GM18519 (cell line): ENCODE measurements around the gene PDP2.

Experiments used
- ATAC-seq: cut with Tn5 transposase; IDR thresholded peaks from one replicate; pipeline ENCODE4 v1.9.1; 2021; ENCODE audit warnings: mild to moderate bottlenecking, moderate library complexity; ENCODE audit not compliant: unreplicated experiment, low FRiP score

PDP2 gene

DNA sequence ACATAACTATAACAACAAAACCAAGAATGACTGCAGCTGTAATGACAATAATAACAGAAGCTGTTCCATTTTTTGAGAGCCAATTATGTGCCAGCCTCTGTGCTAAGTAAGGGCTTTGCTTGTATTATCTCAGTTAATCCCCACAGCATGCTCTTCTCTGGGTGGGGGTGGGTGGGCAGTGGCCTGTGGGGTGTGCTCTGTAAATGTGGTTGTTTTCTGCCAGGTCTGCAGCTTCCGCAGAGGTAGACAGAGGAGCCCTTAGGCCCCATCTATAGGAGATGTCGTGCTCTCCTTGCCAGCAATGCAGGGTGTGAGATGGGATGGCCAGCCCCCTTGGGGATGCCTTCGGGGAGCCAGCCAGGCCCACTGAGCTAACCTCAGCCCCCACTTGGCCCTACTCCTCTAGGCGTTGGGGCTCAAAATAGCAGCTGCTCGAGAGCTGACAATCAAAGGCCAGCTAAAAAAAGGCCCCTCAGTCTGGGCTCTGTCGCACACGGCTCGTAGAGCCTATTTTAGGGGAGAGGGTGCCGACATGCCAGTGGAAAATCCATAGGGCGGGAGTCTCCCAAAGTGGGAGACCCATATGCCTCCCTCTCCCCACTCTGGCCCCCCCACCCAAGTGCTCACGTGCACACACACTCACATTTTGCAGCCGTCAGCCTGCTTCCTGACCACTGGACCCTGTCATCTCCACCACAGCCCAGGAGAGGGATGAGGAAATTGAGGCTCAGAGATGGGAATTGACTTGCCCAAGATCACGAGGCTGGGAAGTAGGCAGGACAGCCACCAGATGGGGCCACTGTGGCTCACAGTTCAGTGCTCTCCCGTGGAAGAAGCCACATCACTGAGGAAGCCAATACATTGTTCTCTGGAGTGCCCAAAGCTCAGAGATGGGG lies 22.6 kb downstream of the PDP2 start:
- ATAC-seq: no peak

GRCh38 chr16:66903544-66904427 lies 23.5 kb downstream of the PDP2 start:
- ATAC-seq: no peak

- no peak for ATAC-seq
Measured at GRCh38 chr16:66904428-66904845, 24.1 kb downstream of the PDP2 start.

GRCh38 chr16:66904846-66905632 lies 24.7 kb downstream of the PDP2 start:
- no peak for ATAC-seq

GRCh38 chr16:66905633-66906539 lies 25.6 kb downstream of the PDP2 start:
- ATAC-seq: no peak

DNA sequence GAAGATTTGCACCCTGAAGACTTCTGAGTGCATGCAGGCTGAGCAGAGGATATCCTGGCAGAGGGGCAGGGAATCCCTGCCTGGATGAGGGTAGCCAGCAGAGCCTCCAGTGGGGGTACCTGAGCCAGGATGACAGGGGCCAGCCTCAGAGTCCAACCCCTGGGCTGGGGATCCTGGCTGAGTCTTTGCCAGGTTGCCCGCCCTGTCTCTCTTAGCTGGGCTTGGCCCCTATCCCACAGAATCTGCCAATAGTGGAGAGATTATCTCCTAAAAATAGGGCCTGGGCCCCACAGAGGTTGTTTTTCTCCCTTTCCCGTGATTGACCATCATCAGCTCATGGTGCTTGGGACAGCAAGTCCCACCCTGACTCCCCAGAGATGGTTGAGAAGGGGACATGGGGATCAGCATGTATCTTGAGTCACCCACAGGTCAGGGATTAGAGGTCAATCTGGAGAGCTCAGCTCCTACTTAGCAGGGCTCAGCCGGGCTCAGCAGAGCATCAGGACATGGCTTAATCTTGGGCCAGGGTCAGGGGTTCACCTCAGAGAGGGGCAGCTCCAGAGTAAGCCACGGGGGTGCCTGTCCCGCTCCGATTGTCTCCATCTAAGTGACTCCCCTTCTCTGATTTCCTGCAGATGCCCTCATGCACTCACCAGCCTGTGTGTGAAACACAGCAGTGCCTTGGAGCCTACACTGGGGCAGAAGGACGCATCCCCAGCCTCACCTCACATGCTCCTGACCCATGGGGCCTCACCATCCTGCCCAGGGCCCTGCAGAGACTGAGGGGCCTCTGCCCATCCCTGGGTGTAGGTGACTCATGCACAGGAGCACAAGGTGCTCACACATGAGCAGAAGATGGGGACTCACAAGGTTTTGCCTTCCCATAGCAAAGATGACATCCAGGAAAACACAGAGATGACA lies 26.9 kb downstream of the PDP2 start:
- ATAC-seq: no peak

DNA sequence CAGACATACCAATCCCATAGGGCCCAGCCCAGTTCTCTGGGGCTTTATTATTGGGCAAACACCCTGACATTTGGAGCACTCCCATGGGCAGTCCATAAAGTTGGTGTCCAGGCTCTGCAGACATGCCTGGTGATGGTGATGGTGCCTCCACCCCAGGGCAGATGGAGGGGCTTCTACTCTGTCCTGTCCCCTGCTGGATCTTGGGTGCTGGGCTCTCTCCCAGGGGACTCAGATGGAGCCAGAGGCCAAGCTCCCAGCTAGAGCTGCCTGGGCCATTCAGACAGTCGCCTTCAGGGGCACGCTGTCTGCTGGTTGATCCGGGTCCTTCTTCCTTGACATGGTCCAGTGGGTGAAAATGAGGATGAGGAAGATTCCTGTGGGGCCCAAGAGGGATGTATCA lies 27.8 kb downstream of the PDP2 start:
- ATAC-seq: no peak

- ATAC-seq: no peak
Measured at GRCh38 chr16:66908762-66909559, 28.6 kb downstream of the PDP2 start.

DNA sequence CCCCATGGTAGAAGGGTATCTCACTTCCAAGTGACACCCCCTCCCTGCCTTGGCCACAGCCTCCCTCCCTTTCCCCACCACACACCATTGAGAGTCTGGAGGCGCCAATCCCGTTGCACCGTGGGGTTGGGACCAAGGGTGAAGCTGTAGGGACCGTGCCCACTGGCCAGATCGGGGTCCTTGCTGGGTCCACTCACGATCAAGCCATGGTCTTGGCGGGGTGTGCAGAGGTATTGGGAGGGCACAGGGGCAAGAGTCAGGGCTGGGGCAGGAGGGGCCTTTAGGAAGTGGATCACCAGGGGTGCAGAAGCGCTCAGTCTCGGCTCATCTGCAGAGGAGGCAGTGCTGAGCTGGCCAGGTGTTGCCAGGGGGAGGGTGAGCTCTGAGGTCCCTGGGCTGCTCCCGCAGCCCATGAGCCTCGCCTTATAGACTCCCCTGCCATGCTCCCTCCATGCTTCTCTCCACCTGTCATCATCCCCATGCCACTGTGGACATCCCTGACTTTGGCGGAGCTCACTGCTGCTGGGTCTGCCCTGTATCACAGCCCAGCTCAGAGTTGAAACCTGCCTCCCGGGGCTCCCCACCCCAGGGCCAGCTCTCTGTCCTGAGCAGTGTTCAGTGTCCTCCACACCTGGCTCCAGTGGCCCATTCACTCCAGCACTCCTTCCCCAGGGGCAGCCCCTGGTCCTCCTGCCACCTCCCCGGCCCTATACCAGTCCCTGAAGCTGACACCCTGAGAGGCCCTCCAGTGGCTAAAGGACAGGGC lies 30.0 kb downstream of the PDP2 start:
- ATAC-seq: no peak

DNA sequence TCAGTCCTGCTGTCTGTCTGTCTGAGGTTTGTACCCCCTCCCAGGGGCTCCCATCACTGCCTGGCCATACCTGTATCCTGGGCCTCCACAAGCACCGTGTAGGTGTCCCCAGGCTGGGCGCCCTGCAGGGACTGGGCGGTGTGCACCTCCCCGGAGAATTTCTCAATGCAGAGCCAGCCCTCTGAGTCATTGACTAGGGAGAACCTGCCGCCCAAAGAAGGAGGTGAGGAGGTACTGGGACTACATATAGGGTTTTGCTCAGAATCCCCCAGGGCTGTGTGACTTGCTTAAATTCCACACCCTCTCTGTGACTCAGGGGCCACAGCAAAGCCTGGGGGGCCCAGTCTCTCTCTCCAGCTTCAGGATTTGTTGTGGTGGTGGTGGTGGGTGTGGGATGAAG lies 30.8 kb downstream of the PDP2 start:
- no peak for ATAC-seq

- ATAC-seq: no peak
Measured at GRCh38 chr16:66911801-66912200, 31.5 kb downstream of the PDP2 start.

GRCh38 chr16:66913081-66913480 lies 32.8 kb downstream of the PDP2 start:
- ATAC-seq: no peak

DNA sequence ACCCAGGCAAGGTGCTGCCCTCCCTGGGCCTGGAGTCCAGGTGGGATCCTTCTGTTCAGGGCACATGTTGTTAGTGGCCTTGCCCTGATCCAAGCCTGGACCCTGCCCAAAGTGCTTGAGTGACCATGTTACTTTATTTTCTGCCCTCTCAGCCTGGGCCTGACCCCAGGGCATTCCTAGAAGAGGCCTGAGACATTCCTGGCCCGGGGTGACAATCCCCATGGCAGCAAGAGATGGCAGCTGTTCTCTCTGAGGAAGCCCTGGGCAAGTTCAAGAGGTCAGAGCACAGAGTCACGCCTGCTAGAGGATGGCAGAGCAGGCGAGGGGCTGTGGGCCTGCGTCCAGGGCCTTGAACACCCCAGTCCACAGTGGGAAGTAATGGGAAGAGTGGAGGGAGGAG lies 33.4 kb downstream of the PDP2 start:
- ATAC-seq: no peak

GRCh38 chr16:66914541-66914940 lies 34.2 kb downstream of the PDP2 start:
- ATAC-seq: no peak

DNA sequence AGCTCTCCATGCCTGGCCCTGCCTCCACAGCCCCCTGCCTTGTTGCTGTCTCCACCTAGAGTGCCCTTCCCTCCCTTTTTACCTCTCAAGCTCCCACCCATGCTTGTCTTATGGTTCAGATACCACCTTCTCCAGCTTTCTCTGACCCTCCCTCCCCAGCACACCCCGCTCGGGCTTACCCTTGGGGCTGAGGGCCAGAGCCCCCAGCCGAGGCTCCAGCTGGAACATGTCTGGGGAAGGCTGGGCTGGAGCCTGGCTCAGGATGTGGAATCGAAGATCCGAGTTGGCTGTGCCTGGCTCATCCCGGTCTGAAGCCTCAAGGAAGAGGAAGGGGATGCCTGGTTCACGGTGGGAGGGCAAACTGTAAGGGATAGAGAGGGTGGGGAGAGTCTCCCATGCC lies 34.7 kb downstream of the PDP2 start:
- ATAC-seq: no peak

DNA sequence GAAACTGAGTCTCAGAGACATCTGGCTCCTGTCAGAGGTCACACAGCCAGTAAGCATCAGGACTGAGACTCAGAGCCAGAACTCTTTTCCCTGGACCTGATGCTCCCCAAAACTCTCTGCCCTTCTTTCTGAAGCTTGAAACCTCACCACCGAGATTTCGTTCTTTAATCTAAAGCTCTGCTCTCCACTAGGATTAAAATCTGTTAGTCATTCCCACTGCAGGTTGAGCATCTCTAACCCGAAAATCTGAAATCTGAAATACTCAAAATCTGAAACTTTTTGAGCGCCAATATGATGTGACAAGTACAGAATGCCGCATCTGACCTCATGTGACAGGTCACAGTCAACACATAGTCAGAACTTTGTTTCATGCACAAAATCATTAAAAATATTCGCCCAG lies 36.2 kb downstream of the PDP2 start:
- ATAC-seq: no peak

- no peak for ATAC-seq
Measured at GRCh38 chr16:66917741-66918140, 37.4 kb downstream of the PDP2 start.
